HG03342 (cell line): ENCODE measurements around the gene DNAJC10.
"Not testable (repeated sequence)": the region's sequence is repeated elsewhere in the genome, so short reads cannot be mapped to it uniquely, and the experiment has no call there.

Source experiments
- ATAC-seq: cut with Tn5 transposase; IDR thresholded peaks from one replicate; pipeline ENCODE4 v1.9.1; 2021; ENCODE audit warnings: mild to moderate bottlenecking, moderate library complexity; ENCODE audit not compliant: unreplicated experiment

Gene DNAJC10

GRCh38 chr2:182724656-182725055 lies 8.6 kb downstream of the DNAJC10 start:
- no peak for ATAC-seq

GRCh38 chr2:182726473-182726872 lies 10.4 kb downstream of the DNAJC10 start:
- ATAC-seq = no peak

- ATAC-seq = no peak
These were observed 12.0 kb downstream of the DNAJC10 start for GRCh38 chr2:182728014-182728413.

GRCh38 chr2:182729710-182730339 lies 13.8 kb downstream of the DNAJC10 start:
- no peak for ATAC-seq

- ATAC-seq = no peak
These were observed 14.4 kb downstream of the DNAJC10 start for GRCh38 chr2:182730486-182730885.

GRCh38 chr2:182732736-182733135 lies 16.7 kb downstream of the DNAJC10 start:
- no peak for ATAC-seq

- no peak for ATAC-seq
These were observed 17.5 kb downstream of the DNAJC10 start for GRCh38 chr2:182733572-182733971.

GRCh38 chr2:182736856-182737255 lies 20.8 kb downstream of the DNAJC10 start:
- ATAC-seq = not testable (repeated sequence)

- no peak for ATAC-seq
These were observed 24.6 kb downstream of the DNAJC10 start for GRCh38 chr2:182740701-182741100.

- ATAC-seq = no peak
These were observed 25.6 kb downstream of the DNAJC10 start for GRCh38 chr2:182741620-182742019.

- ATAC-seq = no peak
These were observed 28.4 kb downstream of the DNAJC10 start for GRCh38 chr2:182744490-182744889.

- ATAC-seq = no peak
These were observed 29.0 kb downstream of the DNAJC10 start for GRCh38 chr2:182745061-182745460.

- not testable (repeated sequence) for ATAC-seq
These were observed 29.8 kb downstream of the DNAJC10 start for GRCh38 chr2:182745894-182746293.

- no peak for ATAC-seq
These were observed 38.2 kb downstream of the DNAJC10 start for GRCh38 chr2:182754231-182754630.

- no peak for ATAC-seq
These were observed 42.3 kb downstream of the DNAJC10 start for GRCh38 chr2:182758379-182758778.

- no peak for ATAC-seq
These were observed 45.8 kb downstream of the DNAJC10 start for GRCh38 chr2:182761903-182762302.

- ATAC-seq = no peak
These were observed 47.4 kb downstream of the DNAJC10 start for GRCh38 chr2:182763311-182763912.

- no peak for ATAC-seq
These were observed 50.6 kb downstream of the DNAJC10 start for GRCh38 chr2:182766626-182767025.

- ATAC-seq = peak; percentile 66
These were observed 51.5 kb downstream of the DNAJC10 start for GRCh38 chr2:182767578-182767977.

GRCh38 chr2:182768950-182769349 lies 52.9 kb downstream of the DNAJC10 start:
- ATAC-seq = not testable (repeated sequence)

- ATAC-seq = no peak
These were observed 63.3 kb downstream of the DNAJC10 start for GRCh38 chr2:182779323-182779722.

GRCh38 chr2:182781099-182781498 lies 65.0 kb downstream of the DNAJC10 start:
- not testable (repeated sequence) for ATAC-seq

- ATAC-seq = not testable (repeated sequence)
These were observed 66.6 kb downstream of the DNAJC10 start for GRCh38 chr2:182782686-182783085.
